ENCODE data around the gene MRPS6.

Gene MRPS6

GRCh38 chr21:34135330-34135729 lies 62.0 kb downstream of the MRPS6 start:
- DNase-seq, result no peak

GRCh38 chr21:34141373-34141772 lies 68.0 kb downstream of the MRPS6 start:
- DNase-seq, result no peak

- DNase-seq, result no peak
These were observed 70.4 kb downstream of the MRPS6 start for GRCh38 chr21:34143685-34144182.

- no peak for DNase-seq
These were observed 70.8 kb downstream of the MRPS6 start for GRCh38 chr21:34144224-34144623.

GRCh38 chr21:34147792-34148418 lies 74.5 kb downstream of the MRPS6 start:
- no peak for DNase-seq

- DNase-seq, result no peak
These were observed 75.0 kb downstream of the MRPS6 start for GRCh38 chr21:34148419-34148804.

GRCh38 chr21:34148826-34149558 lies 75.6 kb downstream of the MRPS6 start:
- DNase-seq, result no peak

- no peak for DNase-seq
These were observed 79.1 kb downstream of the MRPS6 start for GRCh38 chr21:34152500-34152899.

GRCh38 chr21:34154878-34155277 lies 81.5 kb downstream of the MRPS6 start:
- DNase-seq, result no peak

GRCh38 chr21:34156957-34157356 lies 83.6 kb downstream of the MRPS6 start:
- no peak for DNase-seq

GRCh38 chr21:34157521-34157920 lies 84.1 kb downstream of the MRPS6 start:
- DNase-seq, result no peak

- no peak for DNase-seq
These were observed 85.8 kb downstream of the MRPS6 start for GRCh38 chr21:34158866-34159835.

- peak; percentile 3 for DNase-seq
These were observed 93.1 kb downstream of the MRPS6 start for GRCh38 chr21:34166468-34166867.

- no peak for DNase-seq
These were observed 97.5 kb downstream of the MRPS6 start for GRCh38 chr21:34170886-34171285.

- no peak for DNase-seq
These were observed 101.1 kb downstream of the MRPS6 start for GRCh38 chr21:34174470-34174869.

GRCh38 chr21:34176448-34176847 lies 103.1 kb downstream of the MRPS6 start:
- DNase-seq, result no peak

- DNase-seq, result no peak
These were observed 104.7 kb downstream of the MRPS6 start for GRCh38 chr21:34177919-34178567.

- DNase-seq, result no peak
These were observed 106.0 kb downstream of the MRPS6 start for GRCh38 chr21:34179204-34179935.

- DNase-seq, result no peak
These were observed 107.0 kb downstream of the MRPS6 start for GRCh38 chr21:34180407-34180806.

GRCh38 chr21:34180826-34181359 lies 107.5 kb downstream of the MRPS6 start:
- DNase-seq, result no peak

- no peak for DNase-seq
These were observed 108.2 kb downstream of the MRPS6 start for GRCh38 chr21:34181431-34182039.

Data from CD4-positive, alpha-beta T cell treated with Interleukin-10 for 1 hour (primary cell).